SK-N-SH treated with all-trans-retinoic acid at 6 μM for 48 hours (cell line): ENCODE data around the gene DUSP14.
A peak's percentile ranks its signal among the peaks of the same experiment; 100 is the strongest.

Experiments used
- ATAC-seq: fragments of 200-7000 bp; cut with Tn5 transposase; 3 replicates; pipeline ENCODE4 v1.9.1; 2020; ENCODE audit warnings: mild to moderate bottlenecking, moderate library complexity
- ARNTL ChIP-seq: fragments of 450-650 bp; formaldehyde crosslinking; IDR thresholded peaks from 2 replicates; pipeline ENCODE4 v1.5.0; 2020; ENCODE audit warnings: low read depth, mild to moderate bottlenecking, moderate library complexity, borderline replicate concordance
- BACH2 ChIP-seq: fragments of 250-450 bp; sonication (Bioruptor Pico); IDR thresholded peaks from 2 replicates; pipeline ENCODE4 v1.9.0; 2021; ENCODE audit warnings: mild to moderate bottlenecking, borderline replicate concordance
- CREB5 ChIP-seq: fragments of 250-450 bp; sonication (Bioruptor Pico); IDR thresholded peaks from 2 replicates; pipeline ENCODE4 v1.5.1; 2020; ENCODE audit warnings: low read depth, mild to moderate bottlenecking, moderate library complexity
- CSDC2 ChIP-seq: fragments of 250-450 bp; sonication (Bioruptor Pico); IDR thresholded peaks from 2 replicates; pipeline ENCODE4 v1.5.0; 2020; ENCODE audit warnings: mild to moderate bottlenecking, moderate library complexity
- CSRNP3 ChIP-seq: fragments of 250-450 bp; sonication (Bioruptor Pico); IDR thresholded peaks from 2 replicates; pipeline ENCODE4 v1.5.1; 2021; ENCODE audit warnings: mild to moderate bottlenecking, moderate library complexity
- ESRRG ChIP-seq: fragments of 250-450 bp; sonication (Bioruptor Pico); IDR thresholded peaks from 2 replicates; pipeline ENCODE4 v1.6.1; 2021; ENCODE audit warnings: mild to moderate bottlenecking
- GLIS3 ChIP-seq: fragments of 250-450 bp; sonication (Bioruptor Pico); IDR thresholded peaks from 2 replicates; pipeline ENCODE4 v1.5.0; 2020; ENCODE audit warnings: mild to moderate bottlenecking, moderate library complexity
- ISL1 ChIP-seq: fragments of 250-450 bp; sonication (Bioruptor Pico); IDR thresholded peaks from 2 replicates; pipeline ENCODE4 v2.1.2; 2022; ENCODE audit warnings: mild to moderate bottlenecking, moderate library complexity
- OSR1 ChIP-seq: fragments of 250-450 bp; sonication (Bioruptor Pico); IDR thresholded peaks from 2 replicates; pipeline ENCODE4 v1.8.0; 2022; ENCODE audit warnings: moderate library complexity, mild to moderate bottlenecking, inconsistent platforms
- PATZ1 ChIP-seq: fragments of 250-450 bp; sonication (Bioruptor Pico); IDR thresholded peaks from 2 replicates; pipeline ENCODE4 v1.8.0; 2020; ENCODE audit warnings: mild to moderate bottlenecking, moderate library complexity, borderline replicate concordance
- POU6F1 ChIP-seq: fragments of 250-450 bp; sonication (Bioruptor Pico); IDR thresholded peaks from 2 replicates; pipeline ENCODE4 v1.8.0; 2021; ENCODE audit warnings: low read depth, mild to moderate bottlenecking, moderate library complexity, borderline replicate concordance
- PPARA ChIP-seq: fragments of 250-450 bp; sonication (Bioruptor Pico); IDR thresholded peaks from 2 replicates; pipeline ENCODE4 v1.5.0; 2020; ENCODE audit warnings: mild to moderate bottlenecking, borderline replicate concordance
- RARB ChIP-seq: fragments of 250-450 bp; sonication (Bioruptor Pico); IDR thresholded peaks from 2 replicates; pipeline ENCODE4 v1.8.0; 2021; ENCODE audit warnings: mild to moderate bottlenecking, moderate library complexity
- SNAI2 ChIP-seq: fragments of 250-450 bp; sonication (Bioruptor Pico); IDR thresholded peaks from 2 replicates; pipeline ENCODE4 v1.5.0; 2020; ENCODE audit warnings: mild to moderate bottlenecking, moderate library complexity
- TCF4 ChIP-seq: fragments of 250-450 bp; sonication (Bioruptor Pico); IDR thresholded peaks from 2 replicates; pipeline ENCODE4 v1.8.0; 2021; ENCODE audit warnings: mild to moderate bottlenecking, moderate library complexity, borderline replicate concordance
- TOX ChIP-seq: fragments of 250-450 bp; sonication (Bioruptor Pico); IDR thresholded peaks from 2 replicates; pipeline ENCODE4 v1.8.0; 2021; ENCODE audit warnings: mild to moderate bottlenecking, moderate library complexity, borderline replicate concordance
- TSHZ2 ChIP-seq: fragments of 250-450 bp; sonication (Bioruptor Pico); IDR thresholded peaks from 2 replicates; pipeline ENCODE4 v1.5.0; 2020; ENCODE audit warnings: mild to moderate bottlenecking, moderate library complexity
- ZC3H10 ChIP-seq: fragments of 250-450 bp; sonication (Bioruptor Pico); IDR thresholded peaks from 2 replicates; pipeline ENCODE4 v1.5.1; 2021; ENCODE audit warnings: mild to moderate bottlenecking, moderate library complexity
- ZFP3 ChIP-seq: fragments of 250-450 bp; sonication (Bioruptor Pico); IDR thresholded peaks from 2 replicates; pipeline ENCODE4 v1.5.0; 2020; ENCODE audit warnings: mild to moderate bottlenecking, moderate library complexity
- ZFP30 ChIP-seq: fragments of 450-650 bp; formaldehyde crosslinking; IDR thresholded peaks from 2 replicates; pipeline ENCODE4 v1.5.0; 2022; ENCODE audit warnings: mild to moderate bottlenecking, moderate library complexity
- ZNF565 ChIP-seq: fragments of 450-650 bp; formaldehyde crosslinking; conservative IDR thresholded peaks from 2 replicates; pipeline ENCODE4 v1.5.0; 2020; ENCODE audit warnings: low read depth, mild to moderate bottlenecking, moderate library complexity
- ZNF70 ChIP-seq: fragments of 450-650 bp; formaldehyde crosslinking; IDR thresholded peaks from 2 replicates; pipeline ENCODE4 v1.5.0; 2020; ENCODE audit warnings: mild to moderate bottlenecking, moderate library complexity
- ZNF8 ChIP-seq: fragments of 450-650 bp; formaldehyde crosslinking; IDR thresholded peaks from 2 replicates; pipeline ENCODE4 v1.5.0; 2020; ENCODE audit warnings: mild to moderate bottlenecking, moderate library complexity

DUSP14 gene

GRCh38 chr17:37490022-37490587, 414 bp downstream of the DUSP14 start:
- TF ChIP-seq ZFP3 (CRISPR knock-in tag) = no peak
- no peak for TF ChIP-seq TOX (CRISPR knock-in tag)
- no peak for TF ChIP-seq ISL1 (CRISPR knock-in tag)
- TF ChIP-seq SNAI2 (CRISPR knock-in tag) = no peak
- TF ChIP-seq TCF4 = no peak
- no peak for TF ChIP-seq ZFP30 (CRISPR knock-in tag)
- TF ChIP-seq GLIS3 = no peak
- TF ChIP-seq ZNF70 (CRISPR knock-in tag) = no peak
- no peak for TF ChIP-seq CSRNP3 (CRISPR knock-in tag)
- no peak for TF ChIP-seq CREB5 (CRISPR knock-in tag)
- no peak for TF ChIP-seq ZNF8 (CRISPR knock-in tag)
- no peak for TF ChIP-seq PPARA
- peak; percentile 15 for ATAC-seq

GRCh38 chr17:37490638-37491614, 1.2 kb downstream of the DUSP14 start:
- 0 out of 2 replicates have a peak, but pooled peaks have one; percentile 15 for TF ChIP-seq ISL1 (CRISPR knock-in tag)
- no peak for TF ChIP-seq ZFP3 (CRISPR knock-in tag)
- TF ChIP-seq ZC3H10 = no peak
- no peak for TF ChIP-seq ZNF565
- ATAC-seq = peak; percentile 68

GRCh38 chr17:37492167-37492566, 2.5 kb downstream of the DUSP14 start:
- no peak for ATAC-seq
- no peak for TF ChIP-seq CSRNP3 (CRISPR knock-in tag)
- TF ChIP-seq CREB5 (CRISPR knock-in tag) = no peak
- no peak for TF ChIP-seq PATZ1 (CRISPR knock-in tag)
- TF ChIP-seq BACH2 (CRISPR knock-in tag) = no peak
- no peak for TF ChIP-seq POU6F1 (CRISPR knock-in tag)
- no peak for TF ChIP-seq ZNF70 (CRISPR knock-in tag)
- no peak for TF ChIP-seq RARB
- no peak for TF ChIP-seq ARNTL (CRISPR knock-in tag)
- TF ChIP-seq ESRRG (CRISPR knock-in tag) = no peak
- TF ChIP-seq ZC3H10 = no peak
- TF ChIP-seq ZNF565 = no peak
- no peak for TF ChIP-seq TSHZ2 (CRISPR knock-in tag)
- no peak for TF ChIP-seq OSR1 (CRISPR knock-in tag)
- no peak for TF ChIP-seq TCF4
- no peak for TF ChIP-seq CSDC2 (CRISPR knock-in tag)
- TF ChIP-seq TOX (CRISPR knock-in tag) = no peak
- TF ChIP-seq, all 23 proteins: peak for 0
